GM19043 (cell line): ENCODE measurements around the gene DUS1L.

Source experiments
- ATAC-seq: cut with Tn5 transposase; IDR thresholded peaks from one replicate; pipeline ENCODE4 v1.9.1; 2021; ENCODE audit warnings: low read depth; ENCODE audit not compliant: unreplicated experiment

Gene DUS1L

GRCh38 chr17:82016061-82016874, 49.3 kb downstream of the DUS1L start:
- ATAC-seq, result no peak

DNA sequence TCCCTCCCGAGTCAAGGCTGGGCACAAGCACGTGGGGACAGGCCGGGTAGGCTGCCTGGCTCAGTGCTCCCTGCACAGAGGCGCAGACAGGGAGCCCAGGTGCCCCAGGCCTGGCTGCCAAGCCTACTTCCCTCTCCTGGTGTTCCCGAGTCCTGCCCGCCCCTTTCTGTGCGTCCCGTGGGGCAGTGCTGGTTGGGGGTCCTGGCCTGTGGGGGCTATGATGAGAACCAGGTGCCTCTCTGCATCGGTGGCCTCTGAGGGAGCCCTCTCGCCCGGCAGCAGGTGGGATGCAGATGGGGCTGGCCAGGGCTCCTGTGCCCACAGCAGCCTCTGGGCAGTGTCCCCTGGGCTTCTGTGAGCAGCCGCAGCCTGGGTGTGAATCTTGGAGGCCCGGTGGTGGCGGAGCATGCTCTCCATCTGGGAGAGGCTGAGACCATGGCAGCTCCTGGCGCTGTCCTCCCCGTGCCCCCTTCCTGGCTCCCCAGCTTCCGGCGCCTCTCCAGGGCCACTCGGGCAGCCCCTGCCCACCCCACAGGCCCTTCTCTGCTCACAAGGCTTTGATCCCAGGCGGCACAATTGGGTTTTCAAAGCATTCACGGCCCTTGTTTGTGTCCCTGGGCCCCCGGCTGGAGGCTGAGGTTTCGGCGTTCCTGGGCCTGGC, 50.2 kb downstream of the DUS1L start:
- no peak for ATAC-seq

DNA sequence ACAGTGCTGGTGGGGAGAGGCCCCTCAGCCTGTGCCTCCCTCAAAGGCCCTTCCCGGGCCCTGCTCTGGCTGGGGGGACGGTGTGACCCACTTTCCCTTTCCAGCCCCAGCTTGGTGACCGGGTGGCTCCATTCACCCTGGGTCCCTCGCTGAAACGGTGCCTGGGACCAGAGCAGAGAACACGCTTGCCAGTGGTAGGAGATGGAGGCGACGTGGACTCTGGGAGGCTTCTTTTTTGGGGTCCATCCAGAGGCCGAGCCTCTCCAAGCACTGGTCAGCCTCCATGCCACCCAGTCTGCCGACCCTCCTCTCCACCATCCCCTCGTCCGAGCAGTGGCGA, 50.7 kb downstream of the DUS1L start:
- no peak for ATAC-seq

- no peak for ATAC-seq
These were observed 51.2 kb downstream of the DUS1L start for GRCh38 chr17:82014432-82014831.

- ATAC-seq, result no peak
These were observed 51.8 kb downstream of the DUS1L start for GRCh38 chr17:82013772-82014321.

DNA sequence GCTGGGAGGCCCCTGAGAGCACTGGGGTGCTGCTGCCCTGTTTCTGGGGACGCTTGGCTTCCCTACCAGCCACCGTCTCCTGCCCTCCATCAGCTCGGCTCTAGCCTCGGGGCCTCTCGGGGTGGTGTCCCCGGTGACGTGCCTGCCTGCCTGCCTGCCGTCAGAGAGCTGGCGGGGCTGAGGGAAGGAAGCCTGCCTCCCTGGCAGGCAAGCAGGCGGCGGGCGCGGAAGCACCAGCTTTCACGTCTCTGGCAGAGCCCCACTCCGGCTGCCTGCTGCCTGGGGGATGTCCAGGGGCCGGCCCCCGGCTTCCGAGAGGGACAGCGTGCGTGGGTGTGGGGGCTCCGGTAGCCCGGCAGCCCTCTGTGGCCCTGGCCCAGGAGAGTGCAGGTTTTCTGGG, 52.3 kb downstream of the DUS1L start:
- no peak for ATAC-seq

GRCh38 chr17:82012640-82013295, 52.8 kb downstream of the DUS1L start:
- no peak for ATAC-seq

DNA sequence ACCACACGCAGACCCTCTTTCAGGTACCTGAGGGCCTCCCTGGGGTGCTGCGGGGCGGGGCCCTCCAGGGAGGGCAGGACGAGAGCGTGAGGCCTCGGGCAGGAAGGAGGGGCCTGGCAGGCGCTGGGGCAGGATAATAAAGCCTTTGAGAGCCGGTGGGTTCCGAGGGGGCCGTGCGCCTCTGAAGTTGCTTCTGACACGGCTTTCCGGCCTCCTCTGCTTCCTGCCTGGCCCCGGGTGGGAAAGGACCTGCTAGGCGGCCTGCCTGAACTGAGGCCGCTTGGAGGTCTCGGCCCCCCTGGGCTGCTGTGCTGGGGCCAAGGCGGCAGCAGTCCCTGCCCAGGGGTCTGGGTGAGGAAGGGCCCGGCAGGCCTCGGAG, 53.4 kb downstream of the DUS1L start:
- no peak for ATAC-seq

DNA sequence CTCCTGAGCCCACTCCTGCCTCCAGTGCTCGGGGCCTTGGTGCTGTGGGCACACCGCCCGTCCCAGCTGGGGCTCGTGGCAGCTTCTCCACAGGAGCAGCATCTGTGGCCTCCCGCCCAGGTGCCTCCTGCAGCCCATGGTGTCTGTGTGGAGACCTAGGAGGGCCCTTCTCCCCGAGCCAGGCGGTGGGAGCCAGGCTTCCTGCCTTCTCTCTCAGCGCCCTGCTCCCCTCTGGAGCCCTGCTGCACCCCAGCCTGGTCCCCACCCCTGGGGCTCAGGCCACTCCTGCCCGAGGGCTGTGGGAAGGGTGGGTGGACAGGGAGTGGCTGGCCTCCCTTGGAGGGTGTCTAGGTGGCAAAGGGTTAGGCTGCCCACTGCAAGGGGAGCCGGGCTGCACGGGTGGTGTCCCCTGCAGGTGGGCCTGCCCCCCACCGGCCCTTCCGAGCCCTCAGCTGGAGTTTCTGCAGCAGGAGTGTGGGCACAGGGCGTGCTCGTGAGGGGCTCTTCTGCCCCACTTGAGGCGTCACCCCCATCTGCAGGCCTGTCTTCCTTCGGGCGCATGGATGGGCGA, 53.9 kb downstream of the DUS1L start:
- ATAC-seq, result no peak

DNA sequence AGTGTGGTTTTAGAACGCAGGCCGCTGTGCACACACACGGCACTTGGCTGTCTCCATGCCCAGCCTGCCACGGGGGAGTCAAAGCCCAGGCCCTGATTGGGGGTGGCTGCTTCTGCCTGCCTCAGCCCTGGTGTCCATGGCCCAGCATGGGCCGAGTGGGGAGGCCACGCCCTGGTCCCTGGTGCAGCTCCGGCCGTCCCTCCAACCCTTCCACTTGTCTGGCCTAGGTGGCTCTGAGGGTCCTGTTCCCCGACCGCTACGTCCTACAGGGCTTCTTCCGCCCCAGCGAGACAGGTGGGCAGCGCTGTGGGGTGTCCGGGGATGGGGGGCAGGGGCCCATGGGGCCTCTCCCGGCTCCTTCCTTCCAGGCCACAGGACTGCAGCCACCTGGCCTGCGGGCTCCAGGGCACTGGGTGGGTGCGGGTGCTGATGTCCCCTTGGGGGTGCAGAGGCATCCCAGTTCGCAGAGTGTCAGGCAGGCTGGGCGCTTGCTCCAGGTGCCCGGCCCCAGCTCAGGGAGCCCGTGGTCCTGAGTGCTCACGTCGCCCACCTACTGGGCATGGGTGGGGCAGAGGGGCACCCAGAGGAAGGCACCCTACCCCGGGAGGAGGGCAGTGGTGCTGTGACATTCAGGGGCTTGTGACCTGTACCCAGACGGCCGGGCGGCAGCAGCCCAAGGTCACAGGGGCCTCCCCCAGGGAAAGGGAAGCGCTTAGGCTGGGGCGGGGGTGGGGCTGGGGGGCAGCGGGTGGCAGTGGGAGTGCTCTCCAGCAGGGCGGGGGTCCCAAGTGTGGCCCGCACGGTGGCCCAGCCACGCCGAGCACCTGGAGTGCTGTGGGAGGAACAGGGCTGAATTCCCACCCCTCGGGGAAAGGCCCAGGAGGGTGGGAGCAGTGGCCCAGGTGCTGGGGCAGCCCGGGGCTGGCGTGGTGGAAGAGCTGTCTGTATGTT, 54.8 kb downstream of the DUS1L start:
- no peak for ATAC-seq

DNA sequence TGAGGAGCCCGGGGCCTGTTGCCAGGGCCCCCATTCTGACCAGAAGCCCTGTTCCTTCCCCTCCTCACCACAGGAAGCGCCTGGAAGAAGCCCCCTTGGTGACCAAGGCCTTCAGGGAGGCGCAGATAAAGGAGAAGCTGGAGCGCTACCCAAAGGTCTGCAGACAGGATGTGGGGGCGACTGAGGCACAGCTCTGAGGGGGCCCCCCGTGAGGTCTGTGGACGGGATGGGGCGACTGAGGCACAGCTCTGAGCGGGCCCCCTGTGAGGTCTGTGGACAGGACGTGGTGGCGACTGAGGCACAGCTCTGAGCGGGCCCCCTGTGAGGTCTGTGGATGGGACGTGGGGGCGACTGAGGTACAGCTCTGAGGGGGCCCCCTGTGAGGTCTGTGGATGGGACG, 56.2 kb downstream of the DUS1L start:
- no peak for ATAC-seq

DNA sequence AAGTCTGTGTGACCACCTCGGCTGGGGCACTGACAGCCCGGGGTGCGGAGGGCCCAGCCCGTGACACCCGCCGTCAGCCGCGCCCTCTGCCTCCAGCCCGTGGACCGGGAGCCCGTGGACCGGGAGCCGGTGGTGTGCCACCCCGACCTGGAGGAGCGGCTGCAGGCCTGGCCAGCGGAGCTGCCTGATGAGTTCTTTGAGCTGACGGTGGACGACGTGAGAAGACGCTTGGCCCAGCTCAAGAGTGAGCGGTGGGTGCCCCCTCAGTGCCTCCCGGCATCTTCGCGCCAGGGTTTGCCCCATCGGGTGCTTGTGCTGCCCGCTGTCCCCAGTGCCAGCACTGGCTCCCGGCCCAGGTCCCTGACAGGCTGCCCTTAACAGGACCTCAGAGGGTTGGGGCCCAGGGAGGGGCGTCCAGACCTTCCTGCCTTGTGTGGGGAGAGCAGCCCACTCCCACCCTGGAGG, 56.6 kb downstream of the DUS1L start:
- ATAC-seq, result no peak

DNA sequence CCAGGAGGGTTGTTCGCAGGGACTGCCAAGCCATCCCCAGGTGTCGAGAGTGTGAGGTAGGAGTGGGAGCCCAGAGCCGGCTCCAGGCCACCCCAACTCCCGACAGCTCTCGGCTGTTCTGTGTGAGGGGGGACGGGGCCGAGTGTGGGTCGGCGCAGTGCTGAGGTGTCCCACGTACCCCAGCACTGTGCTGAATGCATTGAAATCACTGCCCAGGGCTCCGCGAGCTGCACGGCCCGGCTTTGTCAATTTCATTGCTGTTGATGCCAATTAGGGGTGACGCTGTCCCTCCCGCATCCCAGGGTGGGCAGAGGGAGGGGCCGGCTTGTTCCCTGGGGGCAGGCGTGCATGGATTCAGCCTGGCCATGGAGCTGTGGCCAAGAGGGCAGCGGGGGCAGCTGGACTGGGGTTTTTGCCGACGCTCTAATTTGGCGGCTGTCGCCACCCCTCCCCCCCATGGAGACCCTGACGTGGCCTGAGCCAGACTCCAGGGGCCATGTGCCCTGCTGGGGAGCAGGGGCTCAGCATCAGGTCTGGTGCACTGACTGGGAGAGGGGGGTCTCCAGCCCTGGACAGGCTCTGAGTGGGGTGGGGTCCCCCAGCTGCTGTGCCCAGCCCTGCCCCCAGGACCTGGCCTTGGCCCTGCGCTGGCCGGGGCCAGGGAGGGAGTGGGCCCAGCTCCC, 57.2 kb downstream of the DUS1L start:
- ATAC-seq, result no peak
